Activated CD8-positive, alpha-beta T cell treated with anti-CD3 and anti-CD28 coated beads, Interleukin-2, amount 10 ng/mL, durations not matched to agents 7 days and 5 days (primary cell): ENCODE results near the gene KCNIP4. TPM values are rescaled to one million over a fixed set of nuclear protein-coding genes. Genes with fewer than 3 reads are reported as not detected.

Source experiments
- ATAC-seq: fragments of 150-1000 bp; cut with Tn5 transposase; one replicate; pipeline ENCODE4 v1.10.0; 2021; ENCODE audit warnings: moderate library complexity
- CTCF ChIA-PET: fragments of 350-600 bp; sonication (Branson Sonifier 250); formaldehyde crosslinking; loops from one replicate; lab custom pipeline; 2021; ENCODE audit warnings: antibody characterized with exemption; lab: Charles Lee
- POLR2A ChIA-PET: fragments of 350-600 bp; sonication (Branson Sonifier 250); formaldehyde crosslinking; loops from one replicate; lab custom pipeline; 2021; ENCODE audit warnings: antibody characterized with exemption; lab: Charles Lee
- DNase-seq: peaks from one replicate; pipeline ENCODE4 v3.0.0-alpha.2; 2020
- H3K27ac Mint-ChIP-seq: one replicate; pipeline ENCODE4 v1.8.0; 2021; ENCODE audit warnings: mild to moderate bottlenecking, mixed read lengths
- H3K27me3 Mint-ChIP-seq: one replicate; pipeline ENCODE4 v1.8.0; 2021; ENCODE audit warnings: low read depth, mixed read lengths
- H3K36me3 Mint-ChIP-seq: one replicate; pipeline ENCODE4 v1.8.0; 2021; ENCODE audit warnings: low read depth, mixed read lengths
- H3K4me1 Mint-ChIP-seq: one replicate; pipeline ENCODE4 v1.8.0; 2021; ENCODE audit warnings: low read depth, mixed read lengths
- H3K4me3 Mint-ChIP-seq: one replicate; pipeline ENCODE4 v1.8.0; 2021; ENCODE audit warnings: mild to moderate bottlenecking, mixed read lengths
- H3K9me3 Mint-ChIP-seq: one replicate; pipeline ENCODE4 v1.8.0; 2022; ENCODE audit warnings: mixed read lengths; ENCODE audit not compliant: insufficient read depth
- total RNA-seq, 2 experiments: library from RNA; stranded (reverse); gene quantifications; one replicate each; pipeline ENCODE4 v1.2.3, GENCODE V29; 2021

The KCNIP4 gene
- total RNA-seq, 2 experiments from 2014 or later: not detected

- H3K27ac Mint-ChIP-seq: no peak overlapping the region
- ChIA-PET CTCF (no interaction called here), POLR2A (no interaction called here)
- H3K4me3 Mint-ChIP-seq: no peak overlapping the region
- no peak for DNase-seq
- H3K27me3 Mint-ChIP-seq: no peaks in the 10 kb centered on the region
- no peaks in the 10 kb centered on the region for H3K36me3 Mint-ChIP-seq
- no peak for ATAC-seq
- no peaks in the 10 kb centered on the region for H3K9me3 Mint-ChIP-seq
- H3K4me1 Mint-ChIP-seq: no peaks in the 10 kb centered on the region
Observed at GRCh38 chr4:21413807-21414370, 534.7 kb downstream of the KCNIP4 start.

GRCh38 chr4:21411086-21411485 lies 537.5 kb downstream of the KCNIP4 start:
- no peaks in the 10 kb centered on the region for H3K36me3 Mint-ChIP-seq

GRCh38 chr4:21410372-21410771 lies 538.2 kb downstream of the KCNIP4 start:
- Mint-ChIP-seq H3K36me3 (no peaks in the 10 kb centered on the region), H3K9me3 (no peaks in the 10 kb centered on the region)
- POLR2A ChIA-PET: no interaction called here

More at GRCh38 chr4:21411086-21411485, 537.5 kb downstream of the KCNIP4 start:
- no peaks in the 10 kb centered on the region for H3K9me3 Mint-ChIP-seq
- ChIA-PET CTCF (no interaction called here), POLR2A (no interaction called here)
- no peak overlapping the region for H3K27ac Mint-ChIP-seq
- no peaks in the 10 kb centered on the region for H3K27me3 Mint-ChIP-seq
- ATAC-seq (no peak), DNase-seq (no peak)
- H3K4me3 Mint-ChIP-seq: no peak overlapping the region
- H3K4me1 Mint-ChIP-seq: no peaks in the 10 kb centered on the region

GRCh38 chr4:21387683-21388082 lies 560.9 kb downstream of the KCNIP4 start:
- H3K27ac Mint-ChIP-seq: no peak overlapping the region
- no peaks in the 10 kb centered on the region for H3K9me3 Mint-ChIP-seq
- POLR2A ChIA-PET: no interaction called here
- DNase-seq: no peak
- H3K4me1 Mint-ChIP-seq: no peaks in the 10 kb centered on the region
- CTCF ChIA-PET: no interaction called here
- H3K4me3 Mint-ChIP-seq: no peak overlapping the region
- no peaks in the 10 kb centered on the region for H3K36me3 Mint-ChIP-seq
- ATAC-seq: no peak
- H3K27me3 Mint-ChIP-seq: no peaks in the 10 kb centered on the region

More at GRCh38 chr4:21410372-21410771, 538.2 kb downstream of the KCNIP4 start:
- ATAC-seq (no peak), DNase-seq (no peak)
- H3K27me3 Mint-ChIP-seq: no peaks in the 10 kb centered on the region
- no peak overlapping the region for H3K27ac Mint-ChIP-seq
- no peak overlapping the region for H3K4me3 Mint-ChIP-seq
- no peaks in the 10 kb centered on the region for H3K4me1 Mint-ChIP-seq
- CTCF ChIA-PET: no interaction called here

GRCh38 chr4:21386166-21386780 lies 562.3 kb downstream of the KCNIP4 start:
- ChIA-PET CTCF (no interaction called here), POLR2A (no interaction called here)
- Mint-ChIP-seq H3K27me3 (no peaks in the 10 kb centered on the region), H3K27ac (no peak overlapping the region), H3K4me1 (no peaks in the 10 kb centered on the region), H3K9me3 (no peaks in the 10 kb centered on the region), H3K4me3 (no peak overlapping the region), H3K36me3 (no peaks in the 10 kb centered on the region)
- ATAC-seq (no peak), DNase-seq (no peak)

- H3K4me3 Mint-ChIP-seq: no peak overlapping the region
Observed at GRCh38 chr4:21385706-21386105, 562.9 kb downstream of the KCNIP4 start.

GRCh38 chr4:21384609-21385008 lies 564.0 kb downstream of the KCNIP4 start:
- H3K36me3 Mint-ChIP-seq: no peaks in the 10 kb centered on the region
- H3K27me3 Mint-ChIP-seq: no peaks in the 10 kb centered on the region
- no peaks in the 10 kb centered on the region for H3K9me3 Mint-ChIP-seq
- ChIA-PET CTCF (no interaction called here), POLR2A (no interaction called here)
- ATAC-seq (no peak), DNase-seq (no peak)
- H3K27ac Mint-ChIP-seq: no peak overlapping the region
- H3K4me3 Mint-ChIP-seq: no peak overlapping the region
- no peaks in the 10 kb centered on the region for H3K4me1 Mint-ChIP-seq

More at GRCh38 chr4:21385706-21386105, 562.9 kb downstream of the KCNIP4 start:
- no peak for ATAC-seq
- no peaks in the 10 kb centered on the region for H3K9me3 Mint-ChIP-seq
- H3K4me1 Mint-ChIP-seq: no peaks in the 10 kb centered on the region
- CTCF ChIA-PET: no interaction called here
- H3K27me3 Mint-ChIP-seq: no peaks in the 10 kb centered on the region
- POLR2A ChIA-PET: no interaction called here
- no peak overlapping the region for H3K27ac Mint-ChIP-seq
- no peak for DNase-seq
- H3K36me3 Mint-ChIP-seq: no peaks in the 10 kb centered on the region

- Mint-ChIP-seq H3K27ac (no peak overlapping the region), H3K4me3 (no peak overlapping the region), H3K4me1 (no peaks in the 10 kb centered on the region), H3K36me3 (no peaks in the 10 kb centered on the region), H3K9me3 (no peaks in the 10 kb centered on the region), H3K27me3 (no peaks in the 10 kb centered on the region)
- POLR2A ChIA-PET: no interaction called here
- CTCF ChIA-PET: interaction anchor here (0.8 kb wide), 1 partner anchor 17 kb away, joined by 3 read pairs; no protein-coding TSS in a partner anchor
- ATAC-seq (no peak), DNase-seq (no peak)
Observed at GRCh38 chr4:21380861-21381260, 567.7 kb downstream of the KCNIP4 start.

GRCh38 chr4:21377046-21377445 lies 571.5 kb downstream of the KCNIP4 start:
- DNase-seq (no peak), ATAC-seq (no peak)
- H3K27ac Mint-ChIP-seq: no peak overlapping the region
- no peaks in the 10 kb centered on the region for H3K36me3 Mint-ChIP-seq
- H3K27me3 Mint-ChIP-seq: no peaks in the 10 kb centered on the region
- H3K4me1 Mint-ChIP-seq: no peaks in the 10 kb centered on the region
- POLR2A ChIA-PET: no interaction called here
- CTCF ChIA-PET: no interaction called here
- peaks cover 3% of the 10 kb centered on the region for H3K9me3 Mint-ChIP-seq
- no peak overlapping the region for H3K4me3 Mint-ChIP-seq

GRCh38 chr4:21376176-21376575 lies 572.4 kb downstream of the KCNIP4 start:
- H3K4me3 Mint-ChIP-seq: no peak overlapping the region
- no peak overlapping the region for H3K27ac Mint-ChIP-seq
- DNase-seq (no peak), ATAC-seq (no peak)
- no peaks in the 10 kb centered on the region for H3K27me3 Mint-ChIP-seq
- ChIA-PET POLR2A (no interaction called here), CTCF (no interaction called here)
- H3K4me1 Mint-ChIP-seq: no peaks in the 10 kb centered on the region
- no peaks in the 10 kb centered on the region for H3K36me3 Mint-ChIP-seq
- peaks cover 3% of the 10 kb centered on the region for H3K9me3 Mint-ChIP-seq

- no peaks in the 10 kb centered on the region for H3K4me1 Mint-ChIP-seq
Observed at GRCh38 chr4:21374641-21375368, 573.8 kb downstream of the KCNIP4 start.

GRCh38 chr4:21367567-21367966 lies 581.0 kb downstream of the KCNIP4 start:
- ChIA-PET CTCF (no interaction called here), POLR2A (no interaction called here)
- Mint-ChIP-seq H3K36me3 (no peaks in the 10 kb centered on the region), H3K4me3 (no peak overlapping the region), H3K27ac (no peak overlapping the region), H3K9me3 (peaks cover 1% of the 10 kb centered on the region), H3K4me1 (no peaks in the 10 kb centered on the region), H3K27me3 (no peaks in the 10 kb centered on the region)
- no peak for DNase-seq
- no peak for ATAC-seq

More at GRCh38 chr4:21374641-21375368, 573.8 kb downstream of the KCNIP4 start:
- DNase-seq (no peak), ATAC-seq (no peak)
- no peak overlapping the region for H3K4me3 Mint-ChIP-seq
- POLR2A ChIA-PET: no interaction called here
- H3K27ac Mint-ChIP-seq: no peak overlapping the region
- CTCF ChIA-PET: no interaction called here
- H3K36me3 Mint-ChIP-seq: no peaks in the 10 kb centered on the region
- no peaks in the 10 kb centered on the region for H3K27me3 Mint-ChIP-seq
- H3K9me3 Mint-ChIP-seq: peaks cover 3% of the 10 kb centered on the region
